Stimulated activated CD4-positive, alpha-beta T cell treated with anti-CD3 and anti-CD28 coated beads, Interleukin-15, amount 100 ng/mL, for 1 hour (primary cell): ENCODE results near the gene GARIN5B.

Experiments
- DNase-seq, 2 donors: peaks; one replicate each; pipeline ENCODE4 v3.0.0-alpha.2; 2020; ENCODE audit warnings: low read depth in 1 of 2, low spot score in 1 of 2

GARIN5B gene

GRCh38 chr19:55389386-55390317 is 26.6 kb upstream of the GARIN5B start:
- DNase-seq, result no peak

GRCh38 chr19:55387736-55388497 is 24.9 kb upstream of the GARIN5B start:
- no peak for DNase-seq

GRCh38 chr19:55386493-55386971 is 23.5 kb upstream of the GARIN5B start:
- DNase-seq, result no peak

- DNase-seq, result peak; percentile 95 to 97
Observed at GRCh38 chr19:55385724-55386492, 22.8 kb upstream of the GARIN5B start, which contains the start of gene RPL28. TSS of gene RPL28 (plus strand) at chr19:55385932. CDS start at chr19:55386358, 426 bp downstream.

GRCh38 chr19:55384920-55385723 is 22.1 kb upstream of the GARIN5B start:
- peak; percentile 88 to 93 for DNase-seq

- no peak for DNase-seq
Observed at GRCh38 chr19:55384131-55384919, 21.3 kb upstream of the GARIN5B start, which contains the start of gene TMEM238. TSS of gene TMEM238 (minus strand) at chr19:55384292. CDS start at chr19:55384259, 33 bp downstream.

- peak in 1 of 2 donors; percentile 33 for DNase-seq
Observed at GRCh38 chr19:55383279-55384130, 20.4 kb upstream of the GARIN5B start.

- no peak for DNase-seq
Observed at GRCh38 chr19:55382522-55383054, 19.5 kb upstream of the GARIN5B start.

- DNase-seq, result no peak
Observed at GRCh38 chr19:55382013-55382412, 19.0 kb upstream of the GARIN5B start.

GRCh38 chr19:55379174-55379573 is 16.1 kb upstream of the GARIN5B start:
- DNase-seq, result no peak

GRCh38 chr19:55377356-55378131 is 14.5 kb upstream of the GARIN5B start:
- DNase-seq, result no peak

GRCh38 chr19:55376241-55376933 is 13.3 kb upstream of the GARIN5B start, which contains the start of gene TMEM190:
TSS of gene TMEM190 (plus strand) at chr19:55376826. CDS start at chr19:55376854, 28 bp downstream.
- no peak for DNase-seq

- DNase-seq, result no peak
Observed at GRCh38 chr19:55373993-55374757, 11.1 kb upstream of the GARIN5B start.

GRCh38 chr19:55373306-55373992 is 10.4 kb upstream of the GARIN5B start:
- no peak for DNase-seq
